GM21576 (cell line): Measurements from ENCODE around the gene CSNK1D.

Experiments
- ATAC-seq: cut with Tn5 transposase; IDR thresholded peaks from one replicate; pipeline ENCODE4 v1.9.1; 2021; ENCODE audit warnings: mild to moderate bottlenecking, moderate library complexity; ENCODE audit not compliant: unreplicated experiment

CSNK1D gene

GRCh38 chr17:82253179-82253544 lies 20.3 kb downstream of the CSNK1D start:
- no peak for ATAC-seq

GRCh38 chr17:82252511-82253178 lies 20.9 kb downstream of the CSNK1D start:
- ATAC-seq = no peak

GRCh38 chr17:82250868-82251500 lies 22.5 kb downstream of the CSNK1D start:
- ATAC-seq = no peak

- ATAC-seq = no peak
These were observed 23.5 kb downstream of the CSNK1D start for GRCh38 chr17:82249896-82250581.

GRCh38 chr17:82248815-82249674 lies 24.5 kb downstream of the CSNK1D start:
- ATAC-seq = no peak

- ATAC-seq = no peak
These were observed 25.4 kb downstream of the CSNK1D start for GRCh38 chr17:82247856-82248671.

- no peak for ATAC-seq
These were observed 26.2 kb downstream of the CSNK1D start for GRCh38 chr17:82247182-82247823.

GRCh38 chr17:82246365-82247181 lies 26.9 kb downstream of the CSNK1D start:
- ATAC-seq = no peak

GRCh38 chr17:82246040-82246364 lies 27.5 kb downstream of the CSNK1D start:
- ATAC-seq = no peak

- no peak for ATAC-seq
These were observed 28.1 kb downstream of the CSNK1D start for GRCh38 chr17:82245134-82246039.

- ATAC-seq = no peak
These were observed 28.9 kb downstream of the CSNK1D start for GRCh38 chr17:82244413-82245133.

GRCh38 chr17:82243648-82244412 lies 29.7 kb downstream of the CSNK1D start:
- no peak for ATAC-seq

GRCh38 chr17:82242977-82243647 lies 30.4 kb downstream of the CSNK1D start:
- ATAC-seq = no peak

- no peak for ATAC-seq
These were observed 30.9 kb downstream of the CSNK1D start for GRCh38 chr17:82242698-82242976.

- ATAC-seq = no peak
These were observed 31.4 kb downstream of the CSNK1D start for GRCh38 chr17:82241926-82242697.
